ENCODE results near the gene GLT8D1.
A peak's percentile ranks its signal among the peaks of the same experiment; 100 is the strongest.
"Not testable (repeated sequence)": the region's sequence is repeated elsewhere in the genome, so short reads cannot be mapped to it uniquely, and the experiment has no call there.

Gene GLT8D1, protein sequence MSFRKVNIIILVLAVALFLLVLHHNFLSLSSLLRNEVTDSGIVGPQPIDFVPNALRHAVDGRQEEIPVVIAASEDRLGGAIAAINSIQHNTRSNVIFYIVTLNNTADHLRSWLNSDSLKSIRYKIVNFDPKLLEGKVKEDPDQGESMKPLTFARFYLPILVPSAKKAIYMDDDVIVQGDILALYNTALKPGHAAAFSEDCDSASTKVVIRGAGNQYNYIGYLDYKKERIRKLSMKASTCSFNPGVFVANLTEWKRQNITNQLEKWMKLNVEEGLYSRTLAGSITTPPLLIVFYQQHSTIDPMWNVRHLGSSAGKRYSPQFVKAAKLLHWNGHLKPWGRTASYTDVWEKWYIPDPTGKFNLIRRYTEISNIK

DNA sequence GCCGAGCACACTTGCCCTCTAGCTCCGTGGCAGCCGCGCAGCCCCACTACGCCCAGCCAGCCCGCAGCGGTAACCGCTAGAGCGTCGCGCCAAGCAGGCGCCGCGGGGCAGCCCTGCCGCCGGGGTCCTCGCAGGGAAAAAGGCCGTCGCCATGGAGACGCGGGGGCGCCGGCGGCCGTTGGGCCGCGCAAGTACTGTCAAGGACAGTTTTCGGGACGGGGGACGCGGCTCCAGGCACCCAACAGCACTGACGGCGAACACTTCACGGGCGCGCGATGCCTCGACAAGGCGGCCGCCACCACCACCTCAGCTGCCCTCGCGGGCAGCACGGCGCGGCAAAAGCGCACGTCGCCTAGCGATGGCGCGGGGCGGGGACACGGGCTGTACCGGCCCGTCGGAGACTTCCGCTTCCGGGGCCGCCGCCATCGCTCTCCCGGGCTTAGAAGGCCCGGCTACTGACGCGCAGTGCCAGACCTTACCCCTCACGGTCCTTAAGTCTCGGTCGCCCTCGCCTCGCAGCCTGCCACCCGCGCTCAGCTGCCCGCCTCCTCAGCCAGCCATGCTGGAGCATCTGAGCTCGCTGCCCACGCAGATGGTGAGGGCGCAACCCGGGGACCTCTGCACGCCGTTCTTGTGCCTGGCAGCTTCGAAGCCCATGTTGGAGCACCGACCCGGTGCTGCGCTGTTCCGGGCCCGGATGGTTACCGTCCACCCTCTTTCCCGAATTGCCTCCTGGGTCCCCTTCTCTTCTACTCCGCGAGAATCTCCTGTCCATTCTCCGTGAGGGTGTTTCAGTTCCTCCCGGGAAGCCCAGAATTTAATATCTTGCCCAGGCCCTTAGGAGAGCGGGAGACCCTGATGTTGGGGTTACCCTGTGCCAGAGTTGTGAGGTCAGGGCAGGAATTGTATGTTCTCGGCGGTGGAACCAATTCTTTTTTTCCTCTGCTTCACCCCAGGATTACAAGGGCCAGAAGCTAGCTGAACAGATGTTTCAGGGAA, at the start of gene GLT8D1, which contains the start of gene SPCS1:
GLT8D1 (minus strand) TSS at position 104 of the 999 bp plus-strand sequence. CDS start 5,331 bp downstream, outside the sequence.
SPCS1 (plus strand) TSS at position 419 of the 999 bp plus-strand sequence; CDS start at position 560, 141 bp downstream.
- DNase-seq (ENCODE audit: low read depth, low spot score): peak; percentile 59

DNA sequence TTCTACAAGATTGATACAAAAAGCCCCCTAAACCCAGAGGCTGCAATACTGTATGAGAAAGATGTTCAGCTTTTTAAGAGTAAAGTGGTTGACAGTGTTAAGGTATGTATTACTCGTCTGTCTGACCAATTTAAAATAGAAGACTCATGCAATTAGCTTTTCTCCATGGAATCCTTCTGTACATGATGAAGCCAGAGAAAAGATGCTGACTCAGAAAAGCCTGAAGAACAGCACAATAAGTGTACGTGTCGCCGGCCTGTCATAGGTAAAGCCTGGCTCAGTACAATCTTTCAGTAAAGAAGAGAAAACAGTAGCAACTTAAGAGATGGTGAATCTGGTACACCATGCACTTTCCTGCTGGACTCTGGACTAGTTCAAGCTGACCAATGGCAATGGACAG, 48.8 kb upstream of the GLT8D1 start:
- DNase-seq (ENCODE audit: low read depth, low spot score): no peak

DNA sequence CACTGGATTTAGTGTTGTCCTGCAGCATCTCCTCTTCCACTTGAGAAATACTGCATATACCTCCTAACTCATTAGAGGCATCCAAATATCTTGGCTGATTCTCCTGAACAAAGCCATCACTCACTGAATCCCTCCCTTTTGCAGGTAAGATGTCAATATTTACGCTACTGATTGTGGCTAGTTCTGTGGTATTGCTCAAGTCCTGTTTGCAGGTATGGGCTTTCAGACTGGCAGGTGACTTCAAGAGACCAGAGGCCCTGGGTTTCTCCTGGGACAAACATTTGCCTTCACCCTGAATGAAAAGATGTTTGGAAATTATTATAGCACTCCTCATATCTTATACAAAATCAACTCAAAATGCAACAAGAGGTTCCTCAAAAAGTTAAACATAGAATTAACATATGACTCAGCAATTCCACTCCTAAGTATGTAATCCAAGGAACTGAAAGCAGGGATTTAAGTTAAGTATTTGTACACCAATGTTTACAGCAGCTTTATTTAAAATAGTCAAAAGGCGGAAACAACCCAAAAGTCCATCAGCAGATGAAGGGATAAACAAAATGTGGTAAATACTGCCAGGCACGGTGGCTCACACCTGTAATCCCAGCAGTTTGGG, 46.6 kb upstream of the GLT8D1 start:
- no peak for DNase-seq (ENCODE audit: low read depth, low spot score)

DNA sequence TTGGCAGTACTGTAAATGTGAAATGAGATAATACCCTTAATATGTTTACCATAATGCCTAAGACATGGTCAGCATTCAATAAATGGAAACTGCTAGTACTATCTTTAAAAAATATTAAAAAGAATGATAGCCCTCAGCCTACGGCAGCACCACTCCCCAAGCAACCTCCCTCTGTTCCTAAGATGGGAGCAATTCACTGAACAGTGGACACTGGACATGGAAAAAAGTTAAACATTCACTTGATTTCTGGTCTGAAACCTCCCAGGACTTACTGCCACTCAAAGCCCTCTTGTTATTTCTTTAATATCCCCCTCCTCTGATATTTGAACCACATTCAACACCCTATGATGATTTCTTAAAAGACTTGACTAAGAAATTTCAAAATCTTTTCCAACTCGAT, 38.1 kb upstream of the GLT8D1 start:
- no peak for DNase-seq (ENCODE audit: low read depth, low spot score)

DNA sequence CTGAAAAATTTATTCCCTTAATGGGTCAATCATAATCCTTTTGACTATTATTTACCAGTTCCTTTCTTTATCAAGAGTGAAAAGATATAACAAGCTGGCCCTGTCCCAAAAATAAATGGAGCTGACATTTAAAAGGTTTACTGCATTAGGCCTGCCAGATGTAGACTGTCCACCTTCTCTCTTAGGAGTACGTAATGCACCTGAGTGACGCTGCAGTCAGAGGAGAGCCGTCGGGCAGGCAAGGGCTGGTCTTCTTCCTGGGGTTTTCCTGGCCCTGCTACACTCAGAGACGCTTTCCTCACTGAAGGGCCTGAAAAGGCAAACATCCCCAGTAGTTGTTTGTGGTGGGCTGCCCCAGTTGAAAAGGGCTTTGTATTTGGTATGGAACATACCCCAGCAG, 37.6 kb upstream of the GLT8D1 start:
- no peak for DNase-seq (ENCODE audit: low read depth, low spot score)

DNA sequence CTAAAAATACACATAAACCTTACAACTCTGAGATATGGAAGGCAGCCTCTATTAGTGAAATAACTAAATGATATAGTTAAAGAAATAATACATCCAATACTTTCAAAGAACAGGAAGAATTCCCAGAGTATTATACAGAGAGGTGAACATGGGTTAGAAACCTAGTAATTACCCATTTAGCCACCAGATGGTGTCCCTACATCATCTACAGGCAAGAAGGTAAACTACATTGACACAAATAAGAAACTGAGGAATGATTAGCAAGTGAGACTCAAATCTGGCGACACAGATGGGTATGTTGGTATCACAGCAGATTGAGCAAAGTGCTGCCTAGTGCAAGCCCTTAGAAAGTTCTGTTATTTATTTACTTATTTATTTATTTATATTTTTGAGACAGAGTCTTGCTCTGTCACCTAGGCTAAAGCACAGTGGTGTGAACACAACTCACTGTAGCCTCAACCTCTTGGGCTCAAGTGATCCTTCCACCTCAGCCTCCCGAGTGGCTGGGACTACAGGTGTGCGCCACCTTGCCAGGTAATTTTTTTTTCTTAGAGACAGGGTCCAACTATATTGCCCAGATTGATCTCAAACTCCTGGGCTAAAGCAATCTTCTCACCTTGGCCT, 36.9 kb upstream of the GLT8D1 start:
- peak; percentile 9 for DNase-seq (ENCODE audit: low read depth, low spot score)

DNA sequence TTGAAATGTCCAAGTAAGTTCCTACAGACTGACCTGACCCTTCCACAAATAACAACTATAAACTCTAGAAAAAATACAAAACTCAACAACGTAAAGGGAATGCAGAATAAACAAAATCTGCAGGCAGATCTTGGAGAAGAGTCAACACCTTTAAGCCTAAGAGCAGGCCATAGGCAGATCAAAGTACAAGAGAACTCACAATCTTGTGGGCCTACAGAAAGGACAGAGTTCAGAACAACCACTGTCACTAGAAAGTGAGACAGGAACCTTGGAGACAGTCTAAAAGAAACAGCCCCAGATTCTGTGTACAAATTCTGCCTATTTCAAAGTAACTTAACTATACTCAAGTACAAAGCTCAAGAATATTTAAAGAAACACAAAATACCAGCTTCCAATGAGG, 34.1 kb upstream of the GLT8D1 start:
- DNase-seq (ENCODE audit: low read depth, low spot score): no peak

DNA sequence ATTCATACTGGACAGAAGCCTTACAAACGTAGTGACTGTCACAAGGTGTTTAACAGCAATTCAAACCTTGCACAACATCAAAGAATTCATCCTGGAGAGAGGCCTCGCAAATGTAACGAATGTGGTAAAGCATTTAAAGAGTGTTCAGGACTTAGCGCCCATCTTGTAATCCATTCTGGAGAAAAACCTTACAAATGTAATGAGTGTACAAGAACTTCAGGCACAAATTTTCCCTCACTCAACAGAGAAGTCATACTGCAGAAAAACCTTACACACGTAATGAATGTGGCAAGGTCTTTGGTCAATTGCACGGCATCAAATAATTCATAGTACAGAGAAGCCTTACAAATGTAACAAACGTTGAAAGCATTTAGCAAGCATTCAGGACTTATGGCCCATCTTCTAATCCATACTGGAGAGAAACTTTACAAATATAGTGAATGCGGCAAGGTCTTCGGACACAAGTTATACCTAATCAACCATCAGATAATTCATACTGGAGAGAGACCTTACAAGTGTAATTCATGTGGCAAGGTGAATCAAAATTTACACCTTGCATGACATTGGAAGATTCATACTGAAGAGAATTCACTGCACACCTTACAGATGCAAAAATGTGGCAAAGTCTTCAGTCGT, 27.8 kb upstream of the GLT8D1 start:
- no peak for DNase-seq (ENCODE audit: low read depth, low spot score)

DNA sequence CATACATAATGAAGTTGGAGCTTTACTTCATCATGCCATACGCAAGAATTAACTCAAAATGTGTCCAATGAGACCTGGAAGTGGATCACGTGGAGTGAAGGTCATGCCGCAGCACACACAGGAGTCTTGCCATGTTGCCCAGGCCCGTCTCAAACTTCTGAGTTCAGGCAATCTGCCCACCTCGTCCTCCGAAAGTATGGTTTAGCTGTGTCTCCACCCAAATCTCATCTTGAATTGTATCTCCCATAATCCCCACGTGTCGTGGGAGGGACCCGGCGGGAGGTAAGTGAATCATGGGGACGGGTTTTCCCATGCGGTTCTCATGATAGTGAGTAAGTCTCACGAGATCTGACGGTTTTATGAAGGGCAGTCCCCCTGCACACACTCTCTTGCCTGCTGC, 26.0 kb upstream of the GLT8D1 start:
- DNase-seq (ENCODE audit: low read depth, low spot score): no peak

DNA sequence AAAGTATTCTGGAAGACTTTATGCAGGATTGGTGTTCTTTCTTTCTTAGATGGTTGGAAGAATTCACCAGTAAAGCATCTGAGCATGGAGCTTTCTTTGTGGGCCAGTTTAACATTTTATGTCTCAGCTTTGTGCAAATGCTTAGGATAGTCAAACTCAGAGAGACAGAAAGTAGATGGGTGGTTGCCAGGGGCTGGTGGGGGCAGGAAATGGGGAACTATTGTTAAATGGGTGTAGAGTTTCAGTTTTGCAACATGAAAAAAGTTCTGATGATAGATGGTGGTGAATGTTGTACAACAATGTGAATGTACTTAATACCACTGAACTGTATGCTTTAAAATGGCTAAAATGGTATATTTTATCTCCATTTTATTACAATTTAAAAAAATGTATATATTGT, 25.1 kb upstream of the GLT8D1 start:
- DNase-seq (ENCODE audit: low read depth, low spot score): no peak

DNA sequence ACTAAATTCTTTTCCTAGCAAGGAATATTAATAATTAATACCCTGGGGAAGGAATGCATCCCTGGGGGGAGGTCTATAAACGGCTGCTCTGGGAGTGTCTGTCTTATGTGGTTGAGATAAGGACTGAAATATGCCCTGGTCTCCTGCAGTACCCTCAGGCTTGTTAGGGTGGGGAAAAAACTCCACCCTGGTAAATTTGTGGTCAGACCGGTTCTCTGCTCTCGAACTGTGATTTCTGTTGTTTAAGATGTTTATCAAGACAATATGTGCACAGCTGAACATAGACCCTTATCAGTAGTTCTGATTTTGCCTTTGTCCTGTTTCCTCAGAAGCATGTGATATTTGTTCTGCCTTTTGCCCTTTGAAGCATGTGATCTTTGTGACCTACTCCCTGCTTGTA, 23.2 kb upstream of the GLT8D1 start:
- not testable (repeated sequence) for DNase-seq (ENCODE audit: low read depth, low spot score)

DNA sequence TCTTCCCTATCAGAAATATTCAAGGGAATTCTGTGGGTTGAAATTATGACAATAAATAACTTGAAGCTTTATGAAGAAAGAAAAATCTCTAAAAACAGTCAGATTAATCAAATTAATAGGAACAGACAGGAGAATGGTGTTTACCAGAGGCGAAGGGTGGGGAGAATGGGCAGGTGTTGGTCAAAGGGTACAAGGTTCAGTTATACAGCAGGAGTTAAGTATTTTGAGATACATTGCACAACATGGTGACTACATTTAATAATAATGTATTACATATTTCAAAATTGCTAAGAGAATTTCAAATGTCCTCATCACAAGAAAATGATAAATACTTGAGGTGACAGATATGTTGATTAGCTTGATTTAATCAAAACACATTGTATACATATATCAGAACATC, 18.9 kb upstream of the GLT8D1 start:
- no peak for DNase-seq (ENCODE audit: low read depth, low spot score)

DNA sequence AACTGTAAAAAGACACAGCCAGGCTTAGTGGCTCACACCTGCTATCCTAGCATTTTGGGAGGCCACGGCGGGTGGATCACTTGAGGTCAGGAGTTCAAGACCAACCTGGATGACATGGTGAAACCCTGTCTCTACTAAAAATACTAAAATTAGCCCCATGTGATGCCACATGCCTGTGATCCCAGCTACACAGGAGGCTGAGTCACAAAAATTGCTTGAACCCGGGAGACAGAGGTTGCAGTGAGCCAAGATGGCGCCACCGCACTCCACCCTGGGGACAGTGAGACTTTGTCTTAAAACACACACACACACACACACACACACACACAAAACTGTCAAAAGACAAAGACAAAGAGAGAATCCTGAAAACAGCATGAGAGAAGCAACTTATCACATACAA, 18.3 kb upstream of the GLT8D1 start:
- DNase-seq (ENCODE audit: low read depth, low spot score): no peak

DNA sequence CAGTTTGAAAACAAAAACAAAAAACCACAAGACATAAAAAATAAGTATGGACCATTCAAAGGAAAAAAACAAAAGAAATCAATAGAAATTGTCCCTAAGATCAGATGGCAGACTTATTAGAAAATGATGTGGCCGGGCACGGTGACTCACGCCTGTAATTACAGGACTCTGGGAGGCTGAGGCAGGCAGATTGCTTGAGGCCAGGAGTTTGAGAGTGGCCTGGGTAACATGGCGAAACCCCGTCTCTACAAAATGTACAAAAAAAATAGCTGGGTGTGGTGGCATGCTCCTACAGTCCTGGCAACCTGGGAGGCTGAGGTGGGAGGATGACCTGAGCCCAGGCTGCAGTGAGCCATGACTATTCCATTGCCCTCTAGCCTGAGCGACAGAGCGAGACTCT, 16.9 kb upstream of the GLT8D1 start:
- no peak for DNase-seq (ENCODE audit: low read depth, low spot score)

DNA sequence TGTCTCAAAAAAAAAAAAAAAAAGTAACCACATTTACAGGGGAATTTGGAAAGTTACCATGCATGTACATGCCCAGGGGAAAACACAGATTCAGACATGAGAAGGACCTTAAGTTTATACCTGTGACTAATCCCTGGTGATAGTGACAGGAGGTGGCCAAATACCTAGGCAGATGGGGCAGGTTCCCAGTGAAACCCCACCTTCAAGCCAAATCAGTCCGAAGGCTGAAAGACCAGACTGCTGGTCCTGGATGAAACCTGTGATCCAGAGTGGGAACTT, 16.1 kb upstream of the GLT8D1 start:
- no peak for DNase-seq (ENCODE audit: low read depth, low spot score)

DNA sequence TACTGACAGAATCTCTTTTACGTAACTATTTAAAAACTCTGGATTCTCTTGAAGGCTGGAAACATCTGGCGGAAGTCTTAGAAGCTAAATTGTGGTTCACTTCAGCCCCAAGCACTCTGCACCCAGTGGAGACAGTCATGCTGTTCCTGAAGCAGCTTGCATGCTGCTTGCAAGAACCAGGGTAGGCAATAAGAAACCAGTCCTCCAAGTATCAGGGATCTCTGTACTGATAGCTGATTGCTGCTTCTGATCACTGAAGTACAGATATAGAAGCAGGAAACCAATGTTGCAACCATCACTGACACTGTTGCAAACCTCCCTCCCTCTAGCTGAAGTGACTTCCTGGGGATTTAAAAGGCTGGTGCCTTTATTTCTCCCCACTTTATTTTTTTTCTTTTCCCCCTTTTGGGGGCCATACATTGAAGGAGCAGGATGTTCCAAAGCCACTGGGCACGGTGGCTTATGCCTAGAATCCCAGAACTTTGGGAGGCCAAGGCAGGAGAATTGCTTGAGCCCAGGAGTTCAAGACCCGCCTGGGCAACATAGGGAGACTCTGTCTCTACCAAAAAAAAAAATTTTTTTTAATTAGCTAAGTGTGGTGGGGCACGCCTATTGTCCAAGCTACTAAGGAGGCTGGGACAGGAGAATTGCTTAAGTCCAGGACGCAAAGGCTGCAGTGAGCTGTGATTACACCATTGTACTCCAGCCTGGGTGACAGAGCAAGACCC, 15.6 kb upstream of the GLT8D1 start:
- DNase-seq (ENCODE audit: low read depth, low spot score): no peak

DNA sequence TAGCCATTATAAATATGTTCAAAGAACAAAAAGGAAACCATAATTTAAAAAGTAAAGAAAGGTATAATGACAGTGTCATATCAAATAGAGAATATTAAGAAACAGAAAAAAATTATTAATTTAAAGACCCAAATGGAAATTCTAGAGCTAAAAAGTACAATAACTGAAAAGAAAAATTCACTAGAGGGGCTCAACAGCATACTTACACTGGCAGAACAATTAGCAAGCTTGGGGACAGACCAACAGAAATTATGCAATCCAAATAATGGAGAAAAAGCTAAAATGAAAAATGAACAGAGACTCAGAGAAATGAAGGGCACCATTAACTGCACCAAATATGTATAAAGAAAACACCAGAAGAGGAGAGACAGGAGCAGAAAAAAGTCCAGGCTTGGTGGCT, 14.0 kb upstream of the GLT8D1 start:
- DNase-seq (ENCODE audit: low read depth, low spot score): no peak

DNA sequence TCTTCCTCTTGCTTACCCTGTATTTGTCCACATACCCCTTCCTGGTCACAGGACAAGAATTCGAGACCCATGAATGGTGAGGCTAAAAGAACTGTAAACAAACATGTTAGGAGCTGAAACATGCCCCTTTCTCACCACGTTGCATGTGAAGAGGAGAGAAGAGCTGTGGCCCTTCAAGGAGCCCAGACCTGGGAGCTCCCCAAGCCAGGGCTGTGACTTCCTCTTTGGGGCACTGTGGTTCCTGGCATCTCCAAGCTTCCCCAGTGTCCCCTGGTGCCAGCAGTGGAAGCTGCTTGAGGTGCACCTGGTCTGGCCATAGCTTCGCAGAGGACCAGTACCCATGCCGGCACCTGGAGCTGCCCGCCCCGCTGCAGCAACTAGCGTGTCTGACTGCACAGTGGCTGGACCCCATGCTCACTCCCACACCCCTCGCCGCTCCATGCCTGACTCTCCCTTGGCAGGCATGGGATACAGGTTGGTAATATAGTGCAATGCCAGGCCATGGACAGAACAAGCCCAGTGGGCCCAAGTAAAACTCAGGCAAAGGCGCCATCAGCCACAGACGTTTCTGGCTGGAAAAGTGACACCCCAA, 10.2 kb upstream of the GLT8D1 start:
- no peak for DNase-seq (ENCODE audit: low read depth, low spot score)

DNA sequence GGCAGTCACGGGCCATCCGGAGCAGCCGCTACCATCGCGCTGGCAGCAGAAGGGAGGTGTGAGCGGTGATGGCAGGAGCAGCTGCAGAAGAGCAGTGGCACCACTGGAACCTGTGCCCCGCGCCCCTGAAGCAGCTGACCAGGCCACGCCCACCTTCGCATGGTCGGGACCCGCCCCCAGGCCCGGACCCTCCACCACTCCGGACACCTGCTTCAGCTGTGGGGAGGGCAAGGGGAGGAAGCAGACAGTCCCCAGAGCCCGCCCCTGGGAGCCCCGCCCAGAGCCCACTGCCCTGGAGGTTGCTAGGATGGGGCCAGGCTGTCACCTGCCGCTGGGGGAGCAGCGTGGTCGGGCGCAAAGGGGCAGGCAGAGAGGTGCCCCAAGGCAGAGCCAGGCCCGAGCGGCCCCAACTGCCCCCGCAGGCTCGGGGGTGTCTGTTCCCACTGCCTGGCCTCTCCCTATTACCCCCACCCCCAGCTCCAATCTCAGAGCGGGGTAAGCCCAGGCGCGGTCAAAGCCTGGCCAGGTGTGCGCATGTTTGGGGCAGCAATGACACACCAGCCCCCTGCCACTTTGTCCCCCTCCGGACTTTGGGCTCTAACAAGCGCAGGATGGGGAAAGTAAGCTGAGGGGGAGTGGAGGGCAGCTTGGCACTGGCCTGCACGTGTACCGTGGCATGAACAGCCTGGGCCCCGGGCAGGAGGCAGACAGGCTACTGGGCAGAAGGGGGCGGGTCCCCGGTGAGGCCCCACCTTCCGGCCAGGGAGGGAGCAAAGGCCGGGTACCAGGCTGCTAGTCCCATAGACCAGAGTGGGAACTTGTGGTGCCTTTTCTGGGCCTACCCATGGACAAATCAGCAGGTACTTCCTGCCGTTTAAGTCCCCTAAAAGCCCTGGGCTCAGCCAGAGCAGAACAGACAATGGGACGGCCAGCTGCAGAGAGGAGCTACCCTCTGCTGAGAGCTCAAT, 9.0 kb upstream of the GLT8D1 start:
- DNase-seq (ENCODE audit: low read depth, low spot score): no peak
